Brain microvascular endothelial cell (primary cell): ENCODE results near the gene CNN3.

Source experiments
- DNase-seq: peaks from one replicate; pipeline ENCODE4 v3.0.0-alpha.2; 2020
- H3K27ac ChIP-seq: fragments of 250-450 bp; sonication (Bioruptor Pico); 2 replicates; pipeline ENCODE4 v1.5.1; 2020; ENCODE audit warnings: mild to moderate bottlenecking, moderate library complexity
- H3K27me3 ChIP-seq: fragments of 250-450 bp; sonication (Bioruptor Pico); replicated peaks from 2 replicates; pipeline ENCODE4 v1.5.1; 2020; ENCODE audit warnings: mild to moderate bottlenecking
- H3K36me3 ChIP-seq: fragments of 250-450 bp; sonication (Bioruptor Pico); replicated peaks from 2 replicates; pipeline ENCODE4 v1.5.1; 2020; ENCODE audit warnings: mild to moderate bottlenecking
- H3K4me3 ChIP-seq: 2 replicates; pipeline ENCODE4 v1.5.1; 2011; ENCODE audit warnings: low read depth, mild to moderate bottlenecking, control low read depth, low read length, moderate library complexity
- CTCF ChIP-seq: IDR thresholded peaks from 2 replicates; pipeline ENCODE4 v1.5.1; 2011; ENCODE audit warnings: low read depth, mild to moderate bottlenecking, moderate library complexity, low read length, control low read depth, inconsistent platforms; ENCODE audit errors: missing control alignments
- in situ Hi-C: cut with HindIII; loops from 2 replicates; pipeline ENCODE4 v1.10.0; 2017; ENCODE audit warnings: low sequenced_read_pairs, low pct_ligation_motif_present

Gene CNN3

GRCh38 chr1:94952539-94952938 lies 25.6 kb upstream of the CNN3 start:
- DNase-seq, result no peak
- no peaks in the 10 kb centered on the region for H3K27me3 ChIP-seq
- H3K36me3 ChIP-seq, result no peaks in the 10 kb centered on the region
- H3K4me3 ChIP-seq, result no peak overlapping the region
- no peak for TF ChIP-seq CTCF
- H3K27ac ChIP-seq, result no peak overlapping the region
- in situ Hi-C loops, result no loop called here

- DNase-seq, result no peak
Measured at GRCh38 chr1:94951509-94952208, 24.7 kb upstream of the CNN3 start.

GRCh38 chr1:94951046-94951445 lies 24.1 kb upstream of the CNN3 start:
- H3K4me3 ChIP-seq, result no peak overlapping the region
- H3K36me3 ChIP-seq, result no peaks in the 10 kb centered on the region
- DNase-seq, result no peak
- TF ChIP-seq CTCF, result no peak
- in situ Hi-C loops, result no loop called here
- no peaks in the 10 kb centered on the region for H3K27me3 ChIP-seq
- no peak overlapping the region for H3K27ac ChIP-seq

More at GRCh38 chr1:94951509-94952208, 24.7 kb upstream of the CNN3 start:
- TF ChIP-seq CTCF, result no peak
- Histone ChIP-seq H3K36me3 (no peaks in the 10 kb centered on the region), H3K27ac (no peak overlapping the region), H3K27me3 (no peaks in the 10 kb centered on the region), H3K4me3 (no peak overlapping the region)
- in situ Hi-C loops, result no loop called here

- no peaks in the 10 kb centered on the region for H3K36me3 ChIP-seq
- H3K27me3 ChIP-seq, result no peaks in the 10 kb centered on the region
- no peak overlapping the region for H3K4me3 ChIP-seq
- DNase-seq, result peak; percentile 67
- in situ Hi-C loops, result no loop called here
- TF ChIP-seq CTCF, result no peak
- no peak overlapping the region for H3K27ac ChIP-seq
Measured at GRCh38 chr1:94949681-94950661, 23.1 kb upstream of the CNN3 start.

- H3K27me3 ChIP-seq, result no peaks in the 10 kb centered on the region
- no peak overlapping the region for H3K27ac ChIP-seq
- in situ Hi-C loops, result no loop called here
- H3K36me3 ChIP-seq, result no peaks in the 10 kb centered on the region
- no peak for TF ChIP-seq CTCF
- H3K4me3 ChIP-seq, result no peak overlapping the region
- peak; percentile 74 for DNase-seq
Measured at GRCh38 chr1:94947437-94947836, 20.5 kb upstream of the CNN3 start.
